GM18951 (cell line): ENCODE results near the gene PIH1D1.

Experiments used
- POLR2A ChIP-seq: IDR thresholded peaks from 4 replicates; pipeline ENCODE4 v1.6.1; 2011; ENCODE audit warnings: mild to moderate bottlenecking; ENCODE audit not compliant: insufficient read length, insufficient read depth; ENCODE audit errors: extremely low read depth
- in situ Hi-C: fragments of 300-500 bp; cut with MboI; formaldehyde crosslinking; loops from one replicate; pipeline ENCODE4 v1.12.0; 2022; ENCODE audit warnings: low sequenced_read_pairs, mixed read lengths, inconsistent platforms; ENCODE audit not compliant: unreplicated experiment

The PIH1D1 gene

GRCh38 chr19:49441960-49442350 is 9.7 kb downstream of the PIH1D1 start:
- in situ Hi-C loops: loop anchor here (10.0 kb wide), 1 partner anchor 47 kb away; no protein-coding TSS in a partner anchor
- no peak for TF ChIP-seq POLR2A

- in situ Hi-C loops: loop anchor here (10.0 kb wide), 1 partner anchor 47 kb away; no protein-coding TSS in a partner anchor
These were observed 10.2 kb downstream of the PIH1D1 start, which contains the start of gene SLC17A7 for GRCh38 chr19:49441210-49441959. Gene SLC17A7 (minus strand): TSS chr19:49441527. CDS start chr19:49441379, 148 bp downstream.

GRCh38 chr19:49440439-49441209 is 11.0 kb downstream of the PIH1D1 start:
- in situ Hi-C loops: loop anchor here (10.0 kb wide), 1 partner anchor 46 kb away; no protein-coding TSS in a partner anchor
- no peak for TF ChIP-seq POLR2A

More at GRCh38 chr19:49441210-49441959, 10.2 kb downstream of the PIH1D1 start, which contains the start of gene SLC17A7:
- no peak for TF ChIP-seq POLR2A

GRCh38 chr19:49439836-49440235 is 11.8 kb downstream of the PIH1D1 start:
- no peak for TF ChIP-seq POLR2A
- in situ Hi-C loops: loop anchor here (10.0 kb wide), 1 partner anchor 45 kb away; no protein-coding TSS in a partner anchor

- in situ Hi-C loops: no loop called here
These were observed 13.4 kb downstream of the PIH1D1 start for GRCh38 chr19:49438261-49438660.

GRCh38 chr19:49437231-49437630 is 14.4 kb downstream of the PIH1D1 start:
- in situ Hi-C loops: no loop called here
- TF ChIP-seq POLR2A: no peak

More at GRCh38 chr19:49438261-49438660, 13.4 kb downstream of the PIH1D1 start:
- TF ChIP-seq POLR2A: no peak

- in situ Hi-C loops: no loop called here
- TF ChIP-seq POLR2A: no peak
These were observed 15.1 kb downstream of the PIH1D1 start for GRCh38 chr19:49436381-49437017.

- in situ Hi-C loops: no loop called here
- no peak for TF ChIP-seq POLR2A
These were observed 15.9 kb downstream of the PIH1D1 start for GRCh38 chr19:49435670-49436069.

- TF ChIP-seq POLR2A: no peak
- in situ Hi-C loops: no loop called here
These were observed 16.6 kb downstream of the PIH1D1 start for GRCh38 chr19:49434907-49435583.

- no peak for TF ChIP-seq POLR2A
- in situ Hi-C loops: no loop called here
These were observed 18.2 kb downstream of the PIH1D1 start for GRCh38 chr19:49433240-49433901.

GRCh38 chr19:49432141-49433073 is 19.2 kb downstream of the PIH1D1 start:
- in situ Hi-C loops: no loop called here
- no peak for TF ChIP-seq POLR2A
